Left colon (tissue), 2 donors: ENCODE results near the gene SEC14L3. TPM values are rescaled to one million over a fixed set of nuclear protein-coding genes. Genes with fewer than 3 reads are reported as not detected.
"Not testable (repeated sequence)": the region's sequence is repeated elsewhere in the genome, so short reads cannot be mapped to it uniquely, and the experiment has no call there.

ENCODE experiments used
- ATAC-seq: fragments of 200-7000 bp; cut with Tn5 transposase; one replicate; pipeline ENCODE4 v1.9.1; 2020; ENCODE audit warnings: mild to moderate bottlenecking, moderate library complexity
- DNase-seq, 2 donors: peaks; one replicate each; pipeline ENCODE4 v3.0.0-alpha.2; 2020
- intact Hi-C, 2 donors: fragments of 100-400 bp; cut with DNase I in 1 of 2; cut with micrococcal nuclease in 1 of 2; formaldehyde crosslinking; loops; one replicate each; pipeline versions ENCODE4 v1.11.2 to v1.14.0; 2022; cut with DNase I, micrococcal nuclease
- total RNA-seq, 2 donors: library from RNA; stranded (reverse); fragmentation: NEBNext Ultra II Directional; extraction: Animal tissue kit (Norgen Biotek cat#: 25700); gene quantifications; one replicate each; pipeline ENCODE4 v1.2.1, GENCODE V29; 2021
- donor health status: DM: no; HTN: no; CAD: no.
- donor health status: DM: yes; HTN: yes; CAD: no.

SEC14L3 gene
- total RNA-seq, 2 donors from 2014 or later, result not detected

GRCh38 chr22:30455075-30455840 lies 16.6 kb downstream of the SEC14L3 start:
- no peak for ATAC-seq
- intact Hi-C loops, result no loop called here
- no peak for DNase-seq

- no peak for ATAC-seq
- intact Hi-C loops, result no loop called here
- no peak for DNase-seq
Observed at GRCh38 chr22:30453731-30454510, 17.9 kb downstream of the SEC14L3 start.

DNA sequence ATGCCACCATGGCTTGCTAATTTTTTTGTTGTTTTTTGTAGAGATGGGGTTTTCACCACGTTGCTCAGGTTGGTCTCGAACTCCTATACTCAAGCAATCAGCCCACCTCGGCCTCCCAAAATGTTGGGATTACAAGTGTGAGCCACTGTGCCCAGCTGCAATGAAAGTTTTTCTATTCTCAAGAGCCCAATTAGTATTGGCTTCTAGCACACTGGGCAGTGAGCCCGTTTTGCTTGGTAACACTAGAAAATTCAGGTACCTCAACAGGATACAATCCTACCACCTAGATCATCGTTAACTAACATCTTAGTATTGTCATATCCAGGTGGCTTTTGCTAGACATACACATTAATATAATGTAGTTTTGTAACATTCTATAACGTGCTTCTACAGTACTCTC lies 19.0 kb downstream of the SEC14L3 start:
- DNase-seq, result no peak
- no peak for ATAC-seq
- intact Hi-C loops, result no loop called here

- ATAC-seq, intact Hi-C loops, DNase-seq: not testable (repeated sequence)
Observed at GRCh38 chr22:30451488-30451887, 20.3 kb downstream of the SEC14L3 start.

GRCh38 chr22:30447656-30448055 lies 24.2 kb downstream of the SEC14L3 start:
- intact Hi-C loops, result no loop called here
- ATAC-seq, result no peak
- DNase-seq, result no peak

- DNase-seq (no peak), ATAC-seq (no peak)
- intact Hi-C loops, result no loop called here
Observed at GRCh38 chr22:30445438-30446145, 26.2 kb downstream of the SEC14L3 start.

GRCh38 chr22:30444632-30445437 lies 27.0 kb downstream of the SEC14L3 start:
- ATAC-seq, result peak; percentile 77
- intact Hi-C loops, result no loop called here

GRCh38 chr22:30441088-30441487 lies 30.7 kb downstream of the SEC14L3 start:
- intact Hi-C loops, result no loop called here
- no peak for ATAC-seq
- no peak for DNase-seq

More at GRCh38 chr22:30444632-30445437, 27.0 kb downstream of the SEC14L3 start:
- DNase-seq, result peak in 1 of 2 donors; percentile 43

DNA sequence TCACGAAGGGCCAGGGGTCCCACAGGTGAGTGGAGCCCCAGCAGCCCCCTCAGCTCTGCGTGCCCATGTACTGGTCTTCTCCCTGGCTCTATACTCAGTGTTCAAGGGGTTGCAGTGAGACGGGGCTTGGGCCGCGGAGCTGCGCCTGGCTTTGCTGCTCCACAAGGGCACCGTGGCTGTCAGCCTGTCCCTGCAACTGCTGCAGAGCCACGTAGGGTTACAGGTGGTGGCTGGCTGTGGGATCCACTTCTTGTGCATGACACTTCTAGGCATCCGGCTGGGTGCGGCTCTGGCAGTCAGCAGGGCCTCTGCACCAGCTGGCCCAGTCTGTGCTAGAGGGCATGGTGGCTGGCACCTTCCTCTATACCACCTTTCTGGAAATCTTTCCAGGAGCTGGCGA lies 32.0 kb downstream of the SEC14L3 start:
- intact Hi-C loops, result no loop called here
- ATAC-seq (peak; percentile 49), DNase-seq (no peak)

DNA sequence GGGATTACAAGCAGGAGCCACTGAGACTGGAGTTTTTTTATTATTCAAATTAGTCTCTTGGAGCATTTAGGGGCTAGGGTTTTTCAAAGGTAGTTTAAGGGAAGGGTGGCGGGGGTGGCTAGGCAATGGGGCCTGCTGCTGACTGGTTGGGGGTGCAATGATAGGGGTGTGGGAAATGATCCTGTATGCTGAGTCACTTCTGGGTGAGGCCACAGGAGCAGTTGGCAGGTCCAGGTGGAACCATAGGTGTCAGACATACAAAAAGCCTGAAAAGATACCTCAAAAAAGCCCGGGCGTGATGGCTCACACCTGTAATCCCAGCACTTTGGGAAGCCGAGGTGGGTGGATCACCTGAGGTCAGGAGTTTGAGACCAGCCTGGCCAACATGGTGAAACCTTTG lies 32.6 kb downstream of the SEC14L3 start:
- no peak for DNase-seq
- intact Hi-C loops, result no loop called here
- ATAC-seq, result no peak

DNA sequence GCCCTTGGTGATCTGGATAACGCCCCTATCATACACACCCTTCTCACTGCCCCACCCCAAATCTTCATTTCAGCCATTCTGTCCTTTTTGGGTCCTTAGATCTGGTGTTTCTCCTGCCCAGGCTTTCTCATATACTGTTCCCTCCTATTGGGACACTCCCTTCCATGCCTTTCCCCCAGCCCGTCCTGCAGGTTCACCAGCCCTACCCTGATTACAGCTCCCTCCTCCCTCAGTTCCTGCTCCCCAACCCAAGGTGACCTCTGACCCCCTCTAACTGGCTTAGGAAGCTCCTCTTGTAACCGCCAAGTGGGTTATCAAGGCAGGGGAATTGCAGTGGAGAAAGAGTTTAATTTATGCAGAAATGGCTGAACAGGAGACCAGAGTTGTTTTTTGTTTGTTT lies 33.3 kb downstream of the SEC14L3 start:
- DNase-seq (no peak), ATAC-seq (peak; percentile 88)
- intact Hi-C loops, result no loop called here

DNA sequence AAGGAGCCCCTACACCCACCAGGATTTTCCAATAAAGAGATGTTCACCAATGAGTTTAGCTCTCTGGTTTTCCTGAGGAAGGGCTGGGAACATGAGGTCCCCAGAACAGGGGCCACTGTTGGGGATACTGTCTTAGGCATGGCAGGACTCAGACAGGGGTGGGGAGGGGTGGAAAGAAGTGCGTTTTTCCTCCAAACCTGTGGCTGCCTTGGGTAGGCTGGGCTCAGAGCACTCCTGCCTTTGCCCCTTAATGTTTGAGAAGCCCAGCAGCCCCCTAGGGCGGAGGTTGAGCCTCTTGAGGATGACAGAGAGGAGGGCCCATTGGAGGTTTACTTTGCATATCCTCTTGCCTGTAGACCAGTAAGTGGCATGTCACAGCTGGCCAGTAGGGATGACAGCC lies 35.6 kb downstream of the SEC14L3 start:
- DNase-seq (no peak), ATAC-seq (no peak)
- intact Hi-C loops, result no loop called here

GRCh38 chr22:30435674-30436126 lies 36.1 kb downstream of the SEC14L3 start:
- intact Hi-C loops, result no loop called here
- DNase-seq, result peak; percentile 48 to 57
- peak; percentile 19 for ATAC-seq

GRCh38 chr22:30434843-30435242 lies 37.0 kb downstream of the SEC14L3 start:
- ATAC-seq, result no peak
- intact Hi-C loops, result no loop called here
- DNase-seq, result no peak

- no peak for ATAC-seq
- intact Hi-C loops, result no loop called here
- DNase-seq, result no peak
Observed at GRCh38 chr22:30433773-30434172, 38.0 kb downstream of the SEC14L3 start.

- intact Hi-C loops, result no loop called here
- ATAC-seq, result no peak
- DNase-seq, result no peak
Observed at GRCh38 chr22:30433227-30433626, 38.6 kb downstream of the SEC14L3 start.

DNA sequence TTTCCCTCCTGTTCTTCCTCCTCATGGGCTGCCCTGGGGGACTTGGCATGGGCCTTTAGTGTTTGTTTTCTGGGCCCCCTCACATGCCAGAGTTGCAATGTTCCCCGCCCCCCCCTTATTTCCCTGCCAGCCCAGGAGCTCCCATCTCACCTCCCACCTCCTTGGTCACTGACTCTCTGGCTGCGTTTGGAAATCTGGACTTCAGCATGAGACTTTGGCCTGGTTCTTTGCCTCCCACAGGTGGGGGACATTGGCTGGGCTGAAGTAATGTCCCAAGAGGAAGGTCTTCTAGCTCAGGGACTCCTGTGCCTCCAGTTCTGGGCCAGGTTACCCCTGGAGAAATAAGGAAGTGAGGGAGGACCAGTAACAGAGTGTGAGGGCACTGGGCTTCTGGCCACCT lies 39.3 kb downstream of the SEC14L3 start:
- intact Hi-C loops, result no loop called here
- ATAC-seq, result no peak
- DNase-seq, result no peak

GRCh38 chr22:30432096-30432495 lies 39.7 kb downstream of the SEC14L3 start:
- no peak for DNase-seq
- intact Hi-C loops, result no loop called here
- ATAC-seq, result no peak

GRCh38 chr22:30430933-30431332 lies 40.9 kb downstream of the SEC14L3 start:
- ATAC-seq (no peak), DNase-seq (no peak)
- intact Hi-C loops, result no loop called here
